ENCODE measurements around the gene ZFP1.

Gene ZFP1

DNA sequence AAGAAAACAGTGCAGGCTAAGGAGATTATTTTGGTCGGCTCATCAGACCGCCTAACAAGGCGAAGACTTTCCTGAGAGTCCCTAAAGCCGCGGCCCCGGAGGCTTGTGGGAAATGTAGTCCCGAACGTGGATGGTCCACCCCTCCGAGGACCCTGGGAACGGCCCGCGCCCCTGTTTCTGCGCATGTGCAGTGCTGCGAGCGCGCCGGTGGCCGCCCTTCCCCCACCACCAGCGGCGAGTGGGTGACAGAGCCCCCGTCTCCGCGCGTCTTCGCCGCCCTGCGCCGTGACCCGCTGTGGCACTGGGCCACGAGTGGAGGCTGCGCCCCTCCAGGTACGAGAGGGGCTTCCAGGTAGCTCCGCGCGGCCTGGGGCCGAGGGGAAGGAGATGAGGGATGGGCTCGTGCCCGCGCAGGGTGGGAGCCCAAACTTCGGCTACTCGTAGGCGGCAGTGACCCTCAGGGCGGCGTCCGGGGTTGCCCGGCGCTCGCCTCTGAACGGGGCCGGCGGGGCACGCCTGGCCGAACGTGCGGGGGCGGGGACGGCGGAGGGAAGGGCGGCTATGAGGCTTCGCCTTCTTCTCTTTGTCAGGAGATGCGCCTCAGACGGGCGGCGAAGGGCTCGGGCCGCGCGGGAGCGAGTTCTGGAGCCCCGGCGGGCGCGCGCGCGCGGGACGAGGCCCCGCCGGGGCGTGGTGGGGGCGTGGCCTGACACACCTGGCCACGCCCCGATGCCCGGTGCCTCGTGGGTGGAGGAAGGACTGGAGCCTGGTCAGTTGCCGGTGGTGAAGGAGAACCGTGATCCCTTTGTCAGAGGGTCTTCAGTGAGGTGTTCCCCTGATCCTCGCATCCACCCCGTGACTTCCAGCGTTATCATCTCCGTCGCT, at the start of gene ZFP1:
TSS of gene ZFP1 (plus strand) at position 214 of the 885 bp plus-strand sequence. CDS start 4,428 bp downstream, outside the sequence.
- DNase-seq = peak; percentile 91

DNA sequence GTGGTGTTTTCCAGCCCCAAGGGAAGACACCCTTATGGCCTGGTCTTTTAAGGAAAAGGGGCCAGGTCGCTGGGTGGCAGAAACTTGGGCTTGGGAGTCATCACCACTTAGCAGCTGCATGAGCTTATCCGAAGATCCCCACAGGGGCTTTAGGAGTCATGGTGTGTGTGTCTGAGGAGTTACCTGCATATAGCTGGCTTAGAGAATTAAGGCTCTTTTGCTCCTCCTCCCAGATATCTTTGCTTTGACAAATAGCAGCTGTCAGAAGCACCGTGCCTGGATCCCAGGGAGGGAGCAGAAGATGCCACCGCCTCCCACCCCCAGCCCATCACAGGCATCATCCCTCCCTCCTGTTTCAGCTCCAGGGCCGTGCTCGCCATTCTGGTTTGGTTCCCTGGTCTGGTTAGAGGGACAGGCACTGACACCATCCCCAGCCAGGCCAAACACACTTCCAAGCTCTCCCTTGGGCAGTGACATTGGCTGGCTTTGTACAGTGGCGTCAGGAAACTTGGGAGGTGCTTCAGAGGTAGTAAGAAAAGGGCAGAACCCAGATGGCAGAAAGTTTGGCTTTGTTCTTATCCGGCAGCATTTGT, 49.2 kb upstream of the ZFP1 start:
- DNase-seq = no peak

DNA sequence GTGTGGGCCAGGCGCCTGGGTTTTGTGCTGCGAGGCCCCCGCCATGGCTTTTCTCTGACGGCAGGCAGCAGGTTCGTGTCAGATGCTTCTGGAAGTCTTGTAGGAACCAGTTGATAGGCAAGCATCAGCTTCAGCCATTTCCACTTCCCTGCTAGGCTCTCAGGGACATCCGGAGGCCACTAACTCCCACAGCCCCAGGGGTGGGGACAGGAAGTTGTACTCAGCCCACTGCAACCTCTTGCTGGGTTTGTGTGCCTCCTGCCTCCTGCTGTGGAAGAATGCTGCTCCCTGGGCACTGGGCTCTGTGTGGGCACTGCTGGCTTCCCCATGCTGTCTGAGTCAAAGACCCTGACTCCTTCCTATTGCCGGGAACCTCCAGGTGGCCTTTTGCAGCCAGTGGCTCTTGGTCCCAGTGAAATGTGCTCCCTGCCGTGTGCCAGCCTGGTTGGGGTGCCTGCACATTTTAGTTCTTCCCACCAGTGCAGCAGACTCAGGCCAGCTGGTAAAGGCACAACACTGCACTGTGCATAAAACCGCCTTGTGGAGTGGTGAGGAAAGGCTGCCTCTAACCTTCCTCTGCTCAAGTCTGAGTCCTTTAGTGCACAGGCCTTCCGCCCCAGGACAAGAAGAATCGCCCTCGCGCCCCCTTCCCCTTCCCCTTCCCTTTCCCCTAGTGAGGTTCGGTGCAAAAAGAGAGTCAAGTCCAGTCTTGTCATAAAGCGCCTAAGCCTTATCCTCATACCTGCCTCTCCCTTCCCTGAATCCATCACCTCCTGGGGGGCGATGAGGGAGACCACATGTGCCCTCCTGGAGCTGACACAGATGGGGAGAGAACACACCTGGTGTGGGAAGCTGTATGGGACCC, 48.4 kb upstream of the ZFP1 start:
- DNase-seq = no peak

DNA sequence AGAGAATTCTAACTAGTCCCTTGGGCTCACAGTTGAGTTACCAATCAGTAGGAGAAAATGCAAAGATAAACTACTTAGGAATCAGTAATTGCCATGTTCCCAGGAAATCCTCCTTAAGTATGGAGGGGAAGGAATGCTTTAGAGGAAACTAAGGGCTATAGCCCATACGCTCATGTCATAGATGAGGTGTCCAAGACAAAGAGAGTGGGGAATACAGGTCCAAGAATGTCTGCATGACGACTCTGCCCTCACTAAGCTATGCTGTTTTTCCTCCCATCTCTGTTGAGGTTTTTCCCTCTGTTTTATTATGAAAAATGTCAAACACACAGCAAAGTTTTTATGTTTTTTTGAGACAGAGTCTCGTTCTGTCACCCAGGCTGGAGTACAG, 47.7 kb upstream of the ZFP1 start:
- DNase-seq = no peak

DNA sequence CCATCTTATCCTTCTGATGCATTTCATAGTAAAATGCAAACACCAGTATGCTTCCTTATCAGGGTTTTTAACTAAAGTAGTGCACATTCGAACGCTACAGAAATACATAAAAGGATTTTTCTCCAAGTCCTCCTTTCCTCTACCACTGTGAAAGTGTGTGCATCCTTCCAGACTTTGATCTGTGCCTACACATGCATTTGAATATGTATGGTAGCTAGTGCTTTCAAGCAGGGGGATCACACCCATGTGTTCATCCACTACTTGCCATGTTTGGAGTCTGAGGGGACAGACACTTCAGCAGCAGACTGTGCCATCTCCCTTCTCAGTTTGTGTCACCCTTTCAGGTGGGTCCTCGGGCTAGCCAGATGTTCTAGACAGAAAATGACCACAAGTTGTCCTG, 46.7 kb upstream of the ZFP1 start:
- no peak for DNase-seq

DNA sequence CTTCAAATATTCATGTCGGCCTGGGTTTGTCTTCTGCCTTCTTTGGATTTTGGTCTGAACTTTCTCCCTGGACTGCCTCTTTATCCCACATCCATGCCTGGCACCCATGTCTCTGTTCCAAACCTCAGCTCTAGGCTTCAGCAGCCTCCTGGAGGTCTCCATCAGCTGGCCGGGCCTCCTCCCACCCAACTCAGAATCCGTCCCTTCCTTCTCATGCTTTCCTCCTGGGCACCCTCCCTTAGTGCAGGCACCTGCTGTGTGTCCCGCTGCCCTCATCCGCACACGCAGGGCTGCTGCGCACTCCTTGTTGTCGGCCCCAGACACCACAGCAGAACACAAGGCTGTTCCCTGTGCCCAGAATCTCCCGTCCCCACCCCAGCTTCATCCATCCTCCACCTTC, 45.7 kb upstream of the ZFP1 start:
- DNase-seq = no peak

DNA sequence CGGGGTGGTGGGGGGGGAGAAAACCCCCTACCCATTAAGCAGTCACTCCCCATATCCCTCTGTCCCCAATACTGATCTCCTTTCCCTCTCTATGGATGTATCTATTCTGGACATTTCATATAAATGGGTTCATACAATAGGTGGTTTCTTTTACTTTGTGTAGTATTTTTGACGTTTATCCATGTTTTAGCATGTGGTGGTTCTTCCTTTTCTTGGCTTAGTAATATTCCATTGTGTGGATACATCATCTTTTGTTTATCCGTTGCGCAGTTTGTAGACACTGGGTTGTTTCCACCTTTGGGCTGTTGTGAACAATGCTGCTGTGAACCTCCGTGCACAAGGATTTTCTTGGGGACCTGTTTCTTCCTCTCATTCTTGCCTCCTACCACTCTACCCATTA, 44.3 kb upstream of the ZFP1 start:
- DNase-seq = no peak

DNA sequence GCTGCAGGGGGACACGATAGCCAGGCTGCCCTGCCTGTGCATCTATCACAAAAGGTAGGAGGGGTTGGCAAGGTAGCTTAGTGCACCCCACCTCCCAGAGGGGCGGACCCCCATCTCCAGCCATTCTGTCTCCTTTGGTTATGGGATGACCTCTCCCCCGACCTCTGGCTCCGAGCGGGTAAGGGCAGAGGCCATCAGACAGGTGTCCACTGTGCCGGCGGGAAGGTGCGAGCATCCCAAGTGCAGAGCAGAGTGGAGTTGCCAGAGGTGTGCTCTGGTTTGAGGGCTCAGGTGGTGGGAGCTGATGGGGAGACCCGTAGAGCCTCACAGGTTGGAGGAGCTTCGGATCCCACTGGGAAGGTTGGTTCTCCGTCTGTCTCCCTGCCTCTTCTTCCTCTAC, 43.5 kb upstream of the ZFP1 start:
- DNase-seq = no peak

DNA sequence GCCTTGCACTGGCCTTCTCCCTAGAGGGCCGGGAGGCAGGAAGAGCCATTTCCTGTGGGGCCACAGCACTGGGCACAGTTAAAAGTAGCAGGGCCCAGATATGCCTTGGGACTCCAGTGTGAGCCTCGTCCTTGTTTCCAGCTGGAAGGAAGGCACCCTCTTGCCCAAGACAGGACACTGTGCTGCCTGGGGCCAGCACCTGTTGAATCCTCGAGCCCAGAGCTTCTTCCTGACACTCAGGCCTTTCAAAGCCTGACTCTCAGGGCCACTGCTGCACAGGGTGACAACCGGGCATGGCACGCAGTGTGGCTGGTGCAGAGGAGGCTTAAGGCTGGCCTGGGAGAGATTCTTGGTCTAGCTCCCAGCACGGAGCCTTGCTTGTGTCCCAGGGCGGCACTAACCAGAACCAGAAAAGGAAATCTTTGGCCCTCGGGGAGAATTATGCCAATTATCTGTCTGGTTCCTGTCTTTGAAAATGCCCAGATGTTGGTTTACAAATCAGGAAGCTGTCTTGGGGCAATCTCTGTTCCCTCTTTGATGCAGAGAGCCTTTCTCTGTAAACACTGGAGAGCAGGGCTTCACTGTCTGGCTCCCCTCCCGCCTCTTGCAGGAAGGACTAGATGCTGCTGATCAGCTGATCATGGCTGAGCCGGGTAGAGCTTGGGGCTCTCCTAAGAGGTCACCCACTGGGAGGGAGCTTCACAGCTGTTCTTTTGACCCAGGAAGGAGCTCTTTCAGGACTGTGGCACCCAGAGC, 42.8 kb upstream of the ZFP1 start:
- DNase-seq = no peak

DNA sequence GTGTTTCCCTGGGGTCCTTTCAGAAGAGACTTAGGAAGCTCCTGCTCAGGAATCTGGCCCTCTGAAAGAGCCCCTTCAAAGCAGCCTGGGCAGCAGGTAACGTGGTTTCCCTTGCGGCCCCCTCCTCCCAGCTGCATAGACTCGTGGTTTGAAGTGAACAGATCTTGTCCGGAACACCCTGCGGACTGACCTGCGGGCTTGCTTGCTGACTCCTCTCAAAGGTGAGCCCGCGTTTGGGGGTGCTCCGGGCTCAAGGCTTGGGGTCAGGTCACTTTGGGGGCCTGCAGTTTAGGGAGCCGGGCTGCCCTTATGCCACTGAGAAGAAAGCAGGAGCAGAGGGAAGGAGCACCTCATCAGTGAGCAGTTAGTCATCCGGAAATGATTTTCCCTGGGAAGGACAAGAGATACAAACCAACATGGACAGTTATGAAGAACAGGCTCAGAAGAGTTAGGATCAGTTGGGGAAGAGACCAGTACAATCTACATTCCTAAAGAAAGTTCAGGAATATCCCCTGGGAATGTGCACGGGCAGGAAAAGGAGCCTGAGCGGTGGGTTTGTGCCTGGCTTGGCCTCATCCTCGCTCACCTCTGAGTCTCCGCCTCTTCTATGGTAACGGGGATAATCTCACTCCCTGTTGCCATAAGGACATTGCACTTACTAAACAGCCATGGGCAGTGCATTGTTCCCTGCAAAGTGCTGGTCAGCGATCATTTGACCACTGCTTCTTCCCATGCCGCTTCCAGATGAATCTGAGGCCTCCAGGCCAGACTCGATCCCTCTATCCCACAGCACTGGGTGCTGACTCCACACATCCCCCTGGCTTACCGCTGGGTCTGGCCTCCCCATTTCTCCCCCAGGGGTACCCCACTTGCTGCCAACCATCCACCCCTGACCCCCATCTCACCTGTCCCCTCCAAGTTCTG, 41.7 kb upstream of the ZFP1 start:
- DNase-seq = no peak

DNA sequence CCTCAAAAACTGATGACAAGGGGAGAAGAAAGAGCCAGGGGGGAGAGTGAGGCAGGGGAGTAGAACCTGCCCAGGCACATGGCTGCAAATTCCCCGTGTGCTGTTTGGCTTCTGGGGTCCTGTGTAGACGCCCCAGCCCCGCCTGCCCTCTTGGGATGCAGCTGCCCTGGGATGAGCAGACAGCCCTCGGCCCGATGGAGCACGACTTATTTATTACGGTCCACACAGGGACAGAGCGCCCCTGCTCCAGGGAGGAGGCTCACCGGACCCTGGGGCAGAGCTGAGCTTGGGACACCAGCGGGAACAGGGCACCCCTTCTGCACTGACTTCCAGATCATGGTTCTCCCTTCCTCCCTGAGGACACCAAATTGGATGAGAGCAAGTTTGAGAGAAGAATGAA, 40.8 kb upstream of the ZFP1 start:
- no peak for DNase-seq

DNA sequence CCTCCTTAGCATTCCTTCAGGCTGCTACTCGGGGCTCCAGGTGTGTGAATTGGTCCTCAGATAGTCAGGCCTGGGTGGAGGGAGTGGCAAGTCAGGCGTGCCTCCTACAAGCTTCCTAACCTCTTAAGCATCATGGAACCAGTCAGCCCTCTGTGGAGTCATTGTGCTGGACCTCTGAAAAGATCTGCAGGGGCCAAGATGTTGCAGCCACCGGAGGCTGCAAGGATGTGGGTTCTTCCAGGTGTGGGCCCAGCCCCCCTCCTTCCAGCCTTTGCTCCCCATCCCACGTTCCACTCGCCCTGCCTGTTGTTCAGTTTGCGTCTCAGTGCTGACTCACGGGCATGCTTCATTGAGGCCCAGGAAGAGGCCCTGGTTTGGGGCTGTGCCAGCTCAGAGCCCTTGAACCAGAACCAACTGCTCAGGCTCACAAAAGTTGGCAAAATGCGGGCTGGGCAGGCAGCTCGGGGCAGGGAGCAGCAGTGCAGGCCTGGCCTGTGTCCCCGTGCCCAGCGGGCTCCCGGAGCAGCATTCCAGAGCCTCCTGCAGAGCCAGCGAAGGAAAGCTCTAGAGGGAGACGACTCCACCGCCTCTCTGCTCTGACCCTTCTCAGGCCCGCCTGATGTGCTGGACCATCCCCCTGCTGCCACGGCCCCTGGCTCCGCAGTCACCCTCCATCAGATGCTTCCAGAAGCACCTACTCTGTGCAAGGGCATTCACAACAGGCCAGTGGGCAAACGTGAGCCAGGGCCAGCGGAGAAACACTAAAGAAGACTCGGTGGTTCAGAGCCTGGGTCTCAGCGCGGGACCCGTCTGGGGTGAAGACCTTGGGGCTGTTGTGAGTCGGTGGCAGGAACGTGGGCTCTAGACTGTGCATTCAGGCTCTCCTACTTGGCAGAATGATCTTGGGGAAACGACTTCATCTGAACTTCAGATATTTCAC, 39.3 kb upstream of the ZFP1 start:
- DNase-seq = no peak

DNA sequence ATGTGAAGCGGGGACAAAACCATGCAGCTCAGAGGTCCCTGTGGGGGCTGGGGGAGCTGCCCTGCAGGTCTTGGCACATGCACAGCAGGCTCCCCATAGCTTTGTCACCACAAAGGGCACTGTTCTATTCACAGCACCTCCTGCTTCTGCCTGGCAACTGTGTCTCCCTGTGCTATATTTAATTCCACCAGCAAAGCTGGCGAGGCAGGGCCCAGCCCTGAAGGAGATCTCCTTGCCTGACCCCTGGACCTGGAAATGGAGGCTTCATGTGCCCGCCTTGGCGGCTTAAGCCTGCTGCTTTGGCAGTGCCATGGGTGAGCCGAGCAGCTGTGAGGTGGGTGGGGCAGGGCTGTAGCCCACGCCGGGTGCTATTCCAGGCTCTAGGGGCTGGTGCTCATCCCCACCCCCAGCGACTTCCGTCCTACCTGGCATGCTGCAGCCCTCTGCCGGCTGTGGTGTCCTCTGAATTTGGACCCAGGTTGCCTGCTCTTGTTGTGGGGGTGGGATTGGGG, 38.5 kb upstream of the ZFP1 start:
- no peak for DNase-seq

DNA sequence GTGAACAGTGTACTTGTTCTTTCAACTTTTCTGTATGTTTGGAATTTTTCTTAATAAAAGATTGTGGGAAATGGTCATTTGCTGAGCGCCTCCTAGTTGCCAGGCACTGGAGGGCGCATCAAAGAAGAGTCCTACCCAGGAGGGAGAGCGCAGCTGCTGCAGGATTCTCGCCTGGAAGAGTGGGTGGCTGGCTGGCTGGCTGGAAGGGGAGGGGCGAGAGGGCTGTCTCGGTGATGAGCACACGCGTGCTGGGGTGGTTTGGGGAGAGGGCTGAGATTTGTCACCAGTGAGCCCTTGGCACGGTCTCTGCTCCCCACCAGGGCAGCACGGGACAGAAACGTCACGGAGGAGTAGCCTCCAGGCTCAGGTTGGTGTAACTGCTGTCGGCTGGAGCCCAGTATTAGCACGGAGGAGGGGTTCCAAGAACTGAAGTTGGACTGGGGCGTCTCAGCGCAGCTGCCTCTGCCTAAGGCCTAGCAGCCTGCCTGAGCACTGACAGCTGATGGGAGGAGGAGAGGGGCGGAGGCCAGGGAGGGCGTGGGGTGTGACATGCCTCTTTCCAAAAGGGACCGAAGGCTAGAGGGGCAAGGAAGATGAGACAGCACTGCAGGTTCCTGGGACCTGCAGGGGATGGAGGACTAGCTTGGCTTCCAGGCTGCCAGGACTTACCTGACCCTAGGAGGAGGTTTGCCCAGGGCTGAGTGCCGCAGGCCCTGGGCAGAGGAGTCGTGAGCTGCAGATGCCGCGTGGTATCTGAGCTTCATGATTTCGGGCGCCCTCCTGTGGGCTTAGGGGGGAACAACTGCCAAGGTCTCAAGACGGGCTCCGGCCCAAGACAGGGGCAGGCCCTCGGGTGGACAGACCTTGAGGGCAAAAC, 37.4 kb upstream of the ZFP1 start:
- peak; percentile 82 for DNase-seq

DNA sequence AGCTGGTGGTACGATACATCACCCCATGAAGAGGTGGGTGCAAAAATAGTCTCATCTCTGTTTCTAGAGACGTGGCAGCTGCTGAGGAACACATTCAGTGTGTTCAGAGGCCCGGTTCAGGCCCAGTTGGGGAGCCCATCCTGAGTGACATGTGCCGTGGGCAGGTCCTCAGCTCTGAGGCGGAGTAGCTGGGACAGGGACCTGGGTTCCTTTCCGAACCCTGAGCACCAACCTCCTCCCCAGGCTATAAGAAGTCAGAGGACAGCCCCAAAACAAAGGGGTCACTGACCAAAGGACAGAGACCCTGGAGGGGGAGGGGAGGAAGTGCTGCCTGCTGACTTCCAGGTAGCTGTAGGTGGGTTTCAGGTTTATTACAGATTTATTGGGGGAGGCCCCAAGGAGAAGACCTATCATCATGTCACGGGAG, 36.8 kb upstream of the ZFP1 start:
- DNase-seq = no peak

DNA sequence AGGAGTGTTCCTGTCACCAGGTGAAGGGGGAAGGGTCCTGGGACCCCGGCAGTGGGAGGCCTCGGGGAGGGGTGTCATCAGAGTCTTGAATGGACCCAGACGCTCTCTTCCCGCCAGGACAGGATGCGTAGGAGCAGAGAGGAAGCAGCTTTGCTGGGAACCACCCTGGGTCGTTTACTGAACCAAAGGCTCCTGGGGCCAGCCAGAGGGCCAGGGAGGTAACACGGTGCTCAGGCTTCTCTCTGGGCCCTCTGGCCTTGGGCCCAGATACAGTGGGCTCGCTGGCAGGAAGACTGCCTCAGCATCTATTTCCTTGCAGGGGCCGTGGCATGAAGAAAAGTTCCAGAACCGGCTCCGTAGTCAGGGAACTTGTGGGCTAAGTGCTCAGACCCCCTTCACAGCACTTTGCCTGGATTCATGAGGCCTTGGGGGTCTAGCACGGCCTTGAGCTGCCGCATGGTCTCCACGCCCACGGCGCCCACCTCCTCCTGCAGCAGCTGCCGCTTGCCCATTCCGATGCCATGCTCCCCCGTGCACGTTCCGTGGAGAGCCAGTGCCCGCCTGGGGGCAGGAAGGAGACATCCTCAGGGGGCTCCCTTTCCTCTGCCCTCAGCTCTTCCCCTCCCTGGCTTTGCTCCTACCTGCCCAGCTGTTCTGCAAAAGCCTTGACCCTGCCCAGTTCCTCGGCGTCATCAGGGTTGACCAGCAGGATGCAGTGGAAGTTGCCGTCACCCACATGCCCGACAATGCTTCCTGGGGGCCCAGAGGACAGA, 36.2 kb upstream of the ZFP1 start:
- no peak for DNase-seq

DNA sequence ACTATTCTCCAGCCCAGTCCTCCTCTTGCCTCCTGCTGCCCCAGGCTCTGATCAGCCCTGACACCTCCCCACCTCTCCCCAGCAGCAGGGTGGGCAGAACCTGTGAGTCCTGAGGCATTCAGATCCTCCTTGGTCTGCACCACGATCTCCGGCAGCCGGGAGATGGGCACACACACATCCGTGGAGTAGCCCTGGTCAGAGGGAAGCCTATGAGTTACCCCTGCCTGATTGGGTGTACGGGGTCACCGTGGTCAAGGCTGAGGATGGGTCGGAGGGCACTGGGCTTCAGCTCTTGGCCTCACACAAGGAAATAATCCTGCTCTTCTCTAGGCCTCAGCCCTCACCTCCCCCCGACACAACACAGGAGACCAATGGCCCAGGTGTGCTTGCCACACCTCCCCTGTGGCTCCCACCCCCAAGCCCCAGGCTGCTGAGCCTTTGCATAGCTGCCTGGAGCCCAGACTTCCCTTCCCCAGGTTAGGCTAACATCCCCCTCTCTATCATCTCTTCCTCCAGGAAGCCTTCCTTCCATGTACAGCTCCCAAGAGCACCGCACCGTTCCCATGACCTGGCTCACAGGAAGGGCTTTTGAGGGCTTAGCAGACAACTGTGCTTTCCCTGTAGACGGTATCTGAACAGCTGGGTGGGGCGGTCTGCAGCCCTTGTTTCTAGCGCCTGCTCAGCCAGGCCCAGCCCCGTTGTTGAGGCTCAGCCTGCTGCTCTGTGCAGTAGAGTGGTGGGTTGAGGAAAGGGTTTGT, 35.4 kb upstream of the ZFP1 start:
- no peak for DNase-seq
